ENCODE measurements around the gene CTTNBP2NL. TPM values are rescaled to one million over a fixed set of nuclear protein-coding genes. Genes with fewer than 3 reads are reported as not detected.

CTTNBP2NL gene
- total RNA-seq, 2 experiments from 2014 or later: 0.47 to 0.57 TPM

DNA sequence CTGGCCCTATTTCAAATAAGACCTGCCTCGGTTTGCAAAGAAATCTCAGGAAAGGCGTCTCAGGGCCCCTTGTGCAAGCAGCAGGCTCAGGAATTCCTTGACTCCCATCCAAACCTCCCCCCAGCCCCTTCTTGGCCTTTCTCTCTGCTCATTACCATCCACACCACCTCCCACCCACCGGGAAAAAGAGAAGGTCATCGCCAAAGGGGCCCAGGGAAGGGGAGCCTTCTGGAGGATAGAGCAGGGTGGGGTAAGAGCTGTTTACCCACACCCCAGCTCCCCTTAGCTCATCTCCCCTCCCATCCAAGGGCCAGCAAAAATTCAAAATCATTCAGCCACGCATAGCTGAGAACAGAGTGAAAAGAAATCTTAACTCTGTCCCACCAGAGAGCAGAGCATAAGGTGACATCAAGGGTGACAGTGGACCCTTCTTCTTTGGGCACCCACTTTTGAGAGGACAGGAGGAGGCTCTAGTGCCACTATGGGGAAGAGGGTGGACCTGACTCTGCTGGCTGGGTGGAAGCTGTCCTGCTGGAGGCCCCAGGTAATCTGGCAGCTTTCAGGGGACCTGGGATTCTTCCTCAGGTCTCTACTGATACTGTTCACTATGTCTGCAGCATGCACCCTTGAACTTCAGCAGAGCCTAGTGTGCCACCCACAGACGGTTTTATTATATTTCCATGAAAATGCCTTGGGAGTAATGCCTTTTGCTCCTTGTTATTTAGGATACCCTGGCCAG, 108.8 kb downstream of the CTTNBP2NL start:
- Mint-ChIP-seq H3K4me1 (peaks cover 1% of the 10 kb centered on the region), H3K27me3 (peaks cover 67% of the 10 kb centered on the region), H3K27ac (no peak overlapping the region), H3K9me3 (no peaks in the 10 kb centered on the region), H3K36me3 (no peaks in the 10 kb centered on the region), H3K4me3 (no peak overlapping the region)
- no peak for ATAC-seq (ENCODE audit: low read depth)
- POLR2A ChIA-PET: no interaction called here
- DNase-seq: no peak

DNA sequence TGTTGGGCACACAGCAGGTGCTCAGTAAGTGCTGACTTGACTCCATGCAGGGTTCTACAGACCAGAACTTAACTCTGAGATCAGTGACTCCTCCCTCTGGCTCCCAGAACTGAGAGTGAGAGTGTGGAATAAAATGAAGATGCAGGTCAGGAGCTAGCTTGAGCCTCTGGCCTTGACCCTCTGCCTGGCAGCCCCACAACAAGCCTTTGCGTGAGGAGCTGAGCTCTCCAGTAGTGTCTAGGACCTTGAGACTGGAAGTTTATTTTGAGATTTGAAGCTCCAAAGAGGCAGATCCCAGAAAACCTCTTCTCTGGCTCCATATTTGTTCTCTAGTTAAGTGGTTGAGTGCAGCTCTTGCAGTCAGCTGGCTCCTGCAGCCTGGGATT, 109.4 kb downstream of the CTTNBP2NL start:
- peaks cover 72% of the 10 kb centered on the region for H3K27me3 Mint-ChIP-seq
- POLR2A ChIA-PET: interaction anchor here (0.6 kb wide), 1 partner anchor 159 kb away, joined by 7 read pairs; no protein-coding TSS in a partner anchor
- H3K36me3 Mint-ChIP-seq: no peaks in the 10 kb centered on the region
- peaks cover 1% of the 10 kb centered on the region for H3K4me1 Mint-ChIP-seq
- no peak overlapping the region for H3K4me3 Mint-ChIP-seq
- H3K27ac Mint-ChIP-seq: no peak overlapping the region
- no peak for ATAC-seq (ENCODE audit: low read depth)
- DNase-seq: no peak
- H3K9me3 Mint-ChIP-seq: no peaks in the 10 kb centered on the region

DNA sequence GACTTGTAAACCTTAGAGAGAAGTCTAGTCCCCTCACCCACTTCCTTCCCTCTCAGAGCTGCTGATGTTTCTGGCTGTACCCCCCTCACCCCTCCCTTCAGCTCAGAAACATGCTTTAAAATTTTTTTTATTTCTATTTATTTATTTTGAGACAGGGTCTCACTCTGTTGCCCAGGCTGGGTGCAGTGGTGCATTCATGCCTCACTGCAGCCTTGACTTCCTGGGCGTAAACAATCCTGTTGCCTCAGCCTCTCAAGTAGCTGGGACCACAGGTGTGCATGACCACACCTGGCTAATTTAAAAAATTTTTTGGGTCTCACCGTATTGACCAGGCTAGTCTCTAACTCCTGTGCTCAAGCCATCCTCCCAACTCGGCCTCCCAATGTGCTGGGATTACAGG, 109.9 kb downstream of the CTTNBP2NL start:
- Mint-ChIP-seq H3K4me1 (peaks cover 1% of the 10 kb centered on the region), H3K36me3 (no peaks in the 10 kb centered on the region), H3K9me3 (no peaks in the 10 kb centered on the region), H3K4me3 (no peak overlapping the region), H3K27ac (no peak overlapping the region), H3K27me3 (peaks cover 76% of the 10 kb centered on the region)
- POLR2A ChIA-PET: interaction anchor here (0.6 kb wide), 1 partner anchor 158 kb away, joined by 7 read pairs; no protein-coding TSS in a partner anchor
- ATAC-seq (ENCODE audit: low read depth) (no peak), DNase-seq (no peak)

DNA sequence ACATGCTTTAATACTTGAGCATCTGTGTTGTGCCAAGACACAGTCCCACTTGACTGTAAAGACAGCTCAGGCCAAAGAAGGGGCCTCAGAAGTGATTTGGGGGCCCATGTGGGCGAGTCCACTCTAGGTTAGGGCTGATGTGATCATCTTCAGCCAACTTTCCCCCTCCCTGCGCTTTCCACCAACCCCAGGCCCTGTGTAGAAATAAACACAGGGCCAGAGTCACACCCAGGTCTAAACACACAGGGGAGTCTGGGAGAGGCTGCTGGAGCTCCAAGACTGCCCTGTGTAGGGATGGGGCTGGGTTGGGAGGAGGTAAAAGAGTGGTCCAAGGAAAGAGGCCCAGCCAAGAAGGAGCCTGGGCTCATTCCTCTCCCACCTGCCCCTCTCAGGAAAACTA, 110.3 kb downstream of the CTTNBP2NL start:
- H3K4me1 Mint-ChIP-seq: peaks cover 1% of the 10 kb centered on the region

DNA sequence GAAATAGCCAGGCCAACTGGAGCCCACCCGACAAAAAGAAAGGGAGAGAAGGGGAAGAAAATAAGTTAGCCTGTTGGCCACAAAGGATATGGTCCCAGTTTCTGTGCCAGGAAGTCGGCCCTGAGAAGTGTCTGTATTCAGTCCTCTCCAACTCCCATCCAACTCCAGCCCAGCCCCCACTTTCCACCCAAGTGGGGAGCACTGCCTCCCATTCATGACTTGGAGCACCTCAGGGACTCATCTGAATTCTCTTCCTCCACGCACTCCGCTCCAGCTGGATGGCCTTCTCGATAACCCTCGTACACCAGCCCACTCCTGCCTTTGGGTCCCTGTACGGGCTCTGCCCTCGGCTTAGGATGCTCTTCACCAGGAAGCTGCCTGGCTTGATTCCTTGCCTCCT, 110.7 kb downstream of the CTTNBP2NL start:
- POLR2A ChIA-PET: interaction anchor here (0.5 kb wide), 1 partner anchor 117 kb away, joined by 3 read pairs; no protein-coding TSS in a partner anchor
- Mint-ChIP-seq H3K4me3 (no peak overlapping the region), H3K4me1 (peaks cover 1% of the 10 kb centered on the region), H3K27me3 (peaks cover 69% of the 10 kb centered on the region), H3K9me3 (no peaks in the 10 kb centered on the region), H3K36me3 (no peaks in the 10 kb centered on the region), H3K27ac (no peak overlapping the region)
- ATAC-seq (ENCODE audit: low read depth) (no peak), DNase-seq (no peak)

More for the DNA sequence above, 110.3 kb downstream of the CTTNBP2NL start:
- Mint-ChIP-seq H3K27ac (no peak overlapping the region), H3K27me3 (peaks cover 74% of the 10 kb centered on the region), H3K4me3 (no peak overlapping the region), H3K36me3 (no peaks in the 10 kb centered on the region), H3K9me3 (no peaks in the 10 kb centered on the region)
- no peak for DNase-seq
- POLR2A ChIA-PET: no interaction called here
- ATAC-seq (ENCODE audit: low read depth): no peak

DNA sequence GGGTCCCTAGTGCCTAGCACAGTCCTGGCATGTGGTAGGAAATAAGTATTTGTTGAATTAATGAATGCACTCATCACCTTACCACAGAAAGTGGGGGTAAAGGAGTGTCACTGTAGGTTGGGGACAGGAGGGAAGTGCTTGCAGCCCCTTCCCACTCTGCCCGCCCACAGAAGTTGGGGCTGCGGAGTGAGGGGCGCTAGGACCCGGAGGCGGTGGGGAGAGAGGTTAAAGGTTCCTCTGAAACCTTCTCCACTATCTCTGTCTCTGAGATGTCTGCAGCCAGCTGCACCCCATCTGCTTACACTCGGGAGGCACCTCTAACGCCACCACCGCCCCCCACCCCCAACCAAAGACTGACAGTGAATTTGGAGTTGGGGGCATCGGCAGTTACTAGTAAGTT, 111.3 kb downstream of the CTTNBP2NL start:
- ATAC-seq (ENCODE audit: low read depth): no peak
- no peaks in the 10 kb centered on the region for H3K36me3 Mint-ChIP-seq
- H3K27me3 Mint-ChIP-seq: peaks cover 66% of the 10 kb centered on the region
- H3K9me3 Mint-ChIP-seq: no peaks in the 10 kb centered on the region
- H3K4me1 Mint-ChIP-seq: peaks cover under 1% of the 10 kb centered on the region
- POLR2A ChIA-PET: interaction anchor here (0.5 kb wide), 1 partner anchor 117 kb away, joined by 3 read pairs; no protein-coding TSS in a partner anchor
- H3K4me3 Mint-ChIP-seq: peak overlapping the region; percentile 75
- H3K27ac Mint-ChIP-seq: no peak overlapping the region
- no peak for DNase-seq

DNA sequence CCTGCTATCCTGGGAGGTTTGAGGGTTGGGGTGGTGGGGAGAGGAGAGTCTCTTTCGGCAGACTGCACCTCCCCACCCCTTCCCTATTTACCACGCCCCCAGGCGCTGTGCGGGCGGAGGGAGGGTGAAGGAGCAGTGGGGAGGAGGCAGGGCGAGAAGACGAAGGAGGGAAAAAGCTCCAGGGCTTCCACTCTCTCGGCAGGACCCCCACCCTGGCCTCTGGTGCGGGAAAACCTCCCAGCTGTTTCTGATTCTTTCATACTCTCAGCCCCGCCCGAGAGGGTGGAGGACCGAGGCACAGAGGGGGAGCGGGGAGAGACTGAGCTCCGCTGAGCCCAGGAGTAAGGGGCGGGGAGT, 111.9 kb downstream of the CTTNBP2NL start:
- peaks cover 1% of the 10 kb centered on the region for H3K4me1 Mint-ChIP-seq
- DNase-seq (no peak), ATAC-seq (ENCODE audit: low read depth) (no peak)
- peaks cover 61% of the 10 kb centered on the region for H3K27me3 Mint-ChIP-seq
- POLR2A ChIA-PET: interaction anchor here (0.5 kb wide), 1 partner anchor 199 kb away, joined by 3 read pairs; the partner anchor contains the start of gene RHOC
- no peak overlapping the region for H3K27ac Mint-ChIP-seq
- H3K9me3 Mint-ChIP-seq: no peaks in the 10 kb centered on the region
- peak overlapping the region; percentile 75 for H3K4me3 Mint-ChIP-seq
- no peaks in the 10 kb centered on the region for H3K36me3 Mint-ChIP-seq

DNA sequence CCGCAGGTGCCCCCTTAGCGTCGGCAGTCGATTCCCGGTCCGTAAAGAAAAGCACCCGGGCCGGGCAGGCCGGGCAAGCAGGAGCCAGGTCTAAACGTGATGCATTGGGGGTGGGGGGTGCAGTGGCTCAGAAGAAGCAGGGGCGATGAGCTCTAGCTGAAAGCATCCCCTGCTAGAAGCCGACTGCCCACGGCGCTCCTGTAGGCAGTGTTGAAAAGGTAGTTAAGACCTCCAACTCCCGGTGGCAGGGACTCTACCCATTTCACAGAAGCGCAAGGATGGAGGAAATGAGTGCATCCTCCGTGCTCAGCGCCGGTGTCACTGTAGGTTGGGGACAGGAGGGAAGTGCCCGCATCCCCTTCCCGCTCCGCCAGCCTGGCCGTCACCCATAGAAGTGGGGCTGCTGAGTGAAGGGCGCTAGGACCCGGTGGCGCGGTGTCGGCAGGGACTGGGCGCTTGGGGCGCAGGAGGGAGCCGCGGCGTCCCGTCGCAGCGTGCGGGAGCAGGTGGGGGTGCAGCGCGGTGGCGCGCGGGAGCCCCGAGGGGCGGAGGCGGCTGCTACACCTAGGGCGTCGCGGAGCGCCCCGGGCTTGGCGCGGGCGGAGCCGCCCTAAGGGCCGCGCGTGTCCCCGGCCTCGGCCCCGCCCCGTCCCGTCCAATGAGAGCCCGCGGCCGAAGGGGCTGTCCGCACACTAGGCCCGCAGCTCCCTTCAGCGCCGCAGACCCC, 112.4 kb downstream of the CTTNBP2NL start, which contains the start of gene WNT2B:
Gene WNT2B (plus strand): TSS at position 688 of the 727 bp plus-strand sequence. CDS start 298 bp downstream, outside the sequence.
- Mint-ChIP-seq H3K36me3 (no peaks in the 10 kb centered on the region), H3K27me3 (peaks cover 55% of the 10 kb centered on the region), H3K27ac (no peak within 1 kb of the TSS), H3K9me3 (no peaks in the 10 kb centered on the region), H3K4me3 (peak within 1 kb of the TSS; percentile 75), H3K4me1 (peaks cover 1% of the 10 kb centered on the region)
- ATAC-seq (ENCODE audit: low read depth): peak; percentile 81
- POLR2A ChIA-PET: no interaction called here
- peak; percentile 68 for DNase-seq

DNA sequence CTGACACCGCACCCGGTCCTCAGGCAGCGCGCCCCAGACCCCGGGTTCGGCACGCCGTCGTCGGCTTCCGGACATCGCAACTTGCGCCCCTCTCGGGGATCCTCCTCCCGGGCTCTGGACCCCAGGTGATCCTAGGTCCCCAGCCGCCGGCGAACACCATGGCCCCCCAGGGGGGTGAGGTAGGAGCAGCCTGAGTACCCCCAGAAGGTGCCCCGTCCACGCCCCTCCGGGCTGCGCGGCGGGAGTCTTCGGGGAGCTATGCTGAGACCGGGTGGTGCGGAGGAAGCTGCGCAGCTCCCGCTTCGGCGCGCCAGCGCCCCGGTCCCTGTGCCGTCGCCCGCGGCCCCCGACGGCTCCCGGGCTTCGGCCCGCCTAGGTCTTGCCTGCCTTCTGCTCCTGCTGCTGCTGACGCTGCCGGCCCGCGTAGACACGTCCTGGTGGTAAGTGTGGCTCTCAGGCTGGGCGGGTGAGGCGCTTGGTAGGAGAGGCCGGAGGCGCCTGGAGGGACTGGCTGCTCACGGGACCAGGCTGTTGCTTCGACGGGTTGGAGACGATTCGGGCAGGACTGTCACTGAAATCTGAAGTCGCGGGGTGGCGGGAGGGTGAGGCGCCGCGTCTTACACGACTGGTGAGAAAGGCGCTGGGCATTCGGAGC, 113.1 kb downstream of the CTTNBP2NL start:
- no peaks in the 10 kb centered on the region for H3K9me3 Mint-ChIP-seq
- H3K4me3 Mint-ChIP-seq: peak overlapping the region; percentile 17
- H3K27me3 Mint-ChIP-seq: peaks cover 51% of the 10 kb centered on the region
- ATAC-seq (ENCODE audit: low read depth) (peak; percentile 45), DNase-seq (peak; percentile 54)
- H3K36me3 Mint-ChIP-seq: no peaks in the 10 kb centered on the region
- no peak overlapping the region for H3K27ac Mint-ChIP-seq
- POLR2A ChIA-PET: interaction anchor here (0.6 kb wide), 2 partner anchors 52 to 358 kb away, joined by 3 to 7 read pairs; no protein-coding TSS in a partner anchor
- peaks cover 1% of the 10 kb centered on the region for H3K4me1 Mint-ChIP-seq

DNA sequence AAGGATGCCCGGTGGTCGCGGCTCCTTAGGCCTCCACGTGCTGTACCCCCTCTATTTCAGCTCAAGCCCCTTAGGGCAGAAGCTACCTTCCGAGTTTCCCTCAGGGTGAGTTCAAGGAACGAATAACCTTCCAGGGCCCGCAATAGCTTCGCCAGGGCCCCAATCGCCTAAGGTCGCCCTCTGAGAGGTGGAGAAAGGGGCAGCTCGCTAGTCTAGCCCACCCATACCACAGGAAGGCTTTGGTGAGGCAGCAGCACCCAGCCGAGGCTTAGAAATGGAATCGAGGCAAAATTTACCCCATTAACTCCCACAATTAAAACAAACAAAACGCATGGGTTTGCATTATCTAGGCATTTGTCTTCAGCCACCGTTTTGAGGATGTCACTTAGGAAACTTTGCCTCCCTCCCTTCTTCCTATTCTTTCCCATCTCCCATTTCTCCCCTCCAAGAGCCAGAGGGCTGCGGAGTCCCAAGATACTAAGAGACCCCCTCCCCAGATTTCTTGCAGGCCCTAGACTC, 113.7 kb downstream of the CTTNBP2NL start:
- DNase-seq (no peak), ATAC-seq (ENCODE audit: low read depth) (no peak)
- POLR2A ChIA-PET: interaction anchor here (0.6 kb wide), 2 partner anchors 51 to 358 kb away, joined by 3 to 7 read pairs; no protein-coding TSS in a partner anchor
- no peak overlapping the region for H3K27ac Mint-ChIP-seq
- H3K36me3 Mint-ChIP-seq: no peaks in the 10 kb centered on the region
- peaks cover 1% of the 10 kb centered on the region for H3K4me1 Mint-ChIP-seq
- H3K9me3 Mint-ChIP-seq: no peaks in the 10 kb centered on the region
- peak overlapping the region; percentile 18 for H3K4me3 Mint-ChIP-seq
- H3K27me3 Mint-ChIP-seq: peaks cover 45% of the 10 kb centered on the region

DNA sequence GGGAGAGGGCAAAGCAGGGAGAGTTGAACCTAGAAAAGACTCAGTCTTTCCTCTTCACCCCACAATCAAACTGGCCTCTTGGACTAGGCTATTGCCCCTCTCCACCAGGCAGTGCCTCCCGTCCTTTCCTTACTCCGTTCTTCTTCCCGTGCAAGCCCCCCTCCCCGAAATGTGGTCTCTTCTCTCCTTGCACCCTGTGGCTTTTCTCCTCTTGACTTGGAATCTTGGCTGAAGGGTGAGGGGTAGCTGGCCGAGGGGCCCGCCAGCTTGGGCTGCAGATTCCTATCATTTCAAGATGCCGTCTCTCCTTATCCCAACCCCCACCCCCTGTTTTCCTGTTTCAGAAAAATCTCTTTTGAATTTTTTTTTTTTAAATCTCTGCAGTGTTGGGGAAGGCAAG, 114.3 kb downstream of the CTTNBP2NL start:
- Mint-ChIP-seq H3K36me3 (no peaks in the 10 kb centered on the region), H3K9me3 (no peaks in the 10 kb centered on the region), H3K27me3 (peaks cover 40% of the 10 kb centered on the region), H3K27ac (no peak overlapping the region), H3K4me1 (peaks cover 1% of the 10 kb centered on the region), H3K4me3 (no peak overlapping the region)
- DNase-seq (no peak), ATAC-seq (ENCODE audit: low read depth) (no peak)
- POLR2A ChIA-PET: no interaction called here
